Stimulated activated CD4-positive, alpha-beta T cell treated with anti-CD3 and anti-CD28 coated beads, Interleukin-1b, Interleukin-23, amount 100 ng/mL, for 1 hour (primary cell): Measurements from ENCODE around the gene LMAN1L.
"Not testable (repeated sequence)": the region's sequence is repeated elsewhere in the genome, so short reads cannot be mapped to it uniquely, and the experiment has no call there.

ENCODE experiments used
- DNase-seq, 2 donors: peaks; one replicate each; pipeline ENCODE4 v3.0.0-alpha.2; 2020; ENCODE audit warnings: low read depth in 2 of 2

Gene LMAN1L

DNA sequence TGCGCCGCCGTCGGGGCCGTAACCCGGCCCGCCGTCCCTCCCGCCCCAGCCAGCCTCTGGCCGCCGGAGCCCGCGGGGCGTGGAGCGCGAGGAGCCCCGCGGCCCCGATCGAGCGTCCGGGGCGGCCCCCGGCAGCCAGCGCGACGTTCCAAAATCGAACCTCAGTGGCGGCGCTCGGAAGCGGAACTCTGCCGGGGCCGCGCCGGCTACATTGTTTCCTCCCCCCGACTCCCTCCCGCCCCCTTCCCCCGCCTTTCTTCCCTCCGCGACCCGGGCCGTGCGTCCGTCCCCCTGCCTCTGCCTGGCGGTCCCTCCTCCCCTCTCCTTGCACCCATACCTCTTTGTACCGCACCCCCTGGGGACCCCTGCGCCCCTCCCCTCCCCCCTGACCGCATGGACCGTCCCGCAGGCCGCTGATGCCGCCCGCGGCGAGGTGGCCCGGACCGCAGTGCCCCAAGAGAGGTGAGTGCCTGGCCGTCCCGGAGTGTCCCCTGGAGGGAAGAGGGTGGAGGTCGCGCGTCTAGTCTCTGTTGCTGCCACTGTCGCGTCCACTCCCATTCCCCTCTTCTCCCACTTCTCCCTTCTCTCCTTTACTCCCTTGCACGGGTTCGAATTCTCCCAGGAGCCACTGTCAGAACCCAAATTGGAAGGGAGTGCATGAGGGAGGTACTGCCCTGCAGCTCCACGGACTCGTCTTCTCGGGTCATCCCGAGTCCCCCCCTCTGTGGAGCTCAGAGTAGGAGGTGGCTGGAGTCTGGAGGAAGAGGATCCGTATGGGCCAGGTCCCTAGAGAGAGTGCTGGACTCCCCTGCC lies 30.2 kb upstream of the LMAN1L start:
- DNase-seq = no peak

DNA sequence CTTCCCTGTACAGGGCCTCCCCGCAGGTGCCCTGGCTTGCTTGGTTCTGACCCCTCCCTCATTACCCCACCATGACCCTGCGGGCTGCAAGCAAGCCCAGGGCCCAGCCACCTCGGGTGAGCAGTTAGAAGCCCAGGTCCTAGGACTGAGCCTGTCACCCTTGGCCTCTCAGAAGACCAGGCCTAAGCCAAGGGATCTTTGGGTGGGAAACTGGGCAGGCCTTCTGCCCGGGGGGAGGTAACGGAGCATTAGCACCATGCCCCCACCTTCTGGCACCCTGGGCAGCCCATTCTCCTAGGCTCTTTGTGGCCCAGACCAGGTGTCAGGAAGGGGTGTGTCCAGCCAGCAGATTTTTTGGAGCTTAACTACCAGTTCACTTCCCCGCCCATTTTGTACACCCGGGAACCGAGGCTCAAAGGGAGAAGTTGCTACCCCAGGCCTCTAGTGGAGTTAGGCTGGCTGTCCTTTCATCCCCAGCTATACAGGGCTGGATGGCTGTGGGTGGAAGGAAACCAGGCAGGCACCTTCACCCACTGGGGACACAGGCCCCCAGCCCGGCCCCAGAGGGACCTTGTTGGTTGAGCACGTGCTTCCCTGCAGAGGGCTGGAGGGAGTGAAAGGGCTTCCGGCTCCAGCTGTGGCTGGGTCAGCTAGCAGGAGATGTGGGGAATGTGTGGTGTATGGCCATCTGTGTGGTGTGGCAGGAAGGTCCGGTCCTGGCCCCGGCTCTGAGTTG lies 29.4 kb upstream of the LMAN1L start:
- no peak for DNase-seq

DNA sequence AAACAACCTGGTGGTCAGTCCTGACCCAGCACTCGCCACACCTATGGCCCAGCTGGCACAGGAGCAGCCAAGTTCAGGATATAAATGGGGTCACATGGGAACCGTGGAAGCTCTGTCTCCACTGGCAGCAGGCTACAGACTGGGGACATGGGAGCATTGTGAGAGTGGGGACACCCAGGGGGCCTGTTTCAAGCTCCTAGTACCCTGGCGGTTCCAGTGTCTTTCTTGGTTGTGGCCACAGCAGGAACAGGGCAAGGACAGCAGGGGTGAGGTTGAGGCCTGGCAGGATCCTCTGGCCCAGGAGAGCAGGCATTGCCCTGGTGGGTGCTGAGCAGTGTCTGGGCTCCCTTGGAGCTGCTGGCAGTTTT lies 28.8 kb upstream of the LMAN1L start:
- no peak for DNase-seq

DNA sequence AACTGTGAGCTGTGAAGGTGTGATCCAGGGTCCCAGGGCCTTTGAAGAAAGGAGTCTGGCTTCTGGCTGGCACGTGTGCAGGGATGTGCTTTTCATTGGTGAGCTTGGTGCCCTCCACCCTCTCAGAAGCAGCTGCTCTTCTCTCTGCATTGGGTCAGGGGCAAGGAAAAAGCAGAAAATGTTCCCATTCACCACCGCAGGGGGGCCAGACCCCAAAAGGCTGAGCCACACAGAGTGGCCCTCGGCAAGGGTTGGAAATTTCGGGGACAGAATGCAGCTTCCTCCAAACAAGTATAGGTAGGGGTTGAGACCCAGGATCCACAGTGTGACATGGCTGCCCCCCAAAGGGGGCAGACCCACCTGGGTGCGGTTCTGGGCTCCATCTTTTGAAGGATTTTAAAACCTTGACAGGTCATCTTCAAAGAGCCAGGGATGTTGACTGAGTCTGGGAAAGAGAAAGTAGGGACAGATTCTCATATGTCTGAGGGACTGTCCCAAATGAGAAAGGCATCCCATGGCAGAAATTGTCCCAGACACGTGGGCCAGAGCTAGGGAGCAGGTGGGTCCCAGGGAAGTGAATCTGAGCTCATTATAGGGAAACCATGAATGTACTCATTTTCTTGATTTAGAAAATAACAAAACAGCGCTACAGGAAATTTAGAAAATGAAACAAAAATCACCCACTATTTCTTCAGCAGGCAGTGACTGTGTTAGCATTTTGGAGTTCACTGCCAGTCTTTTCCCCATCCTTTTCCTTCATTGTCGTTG lies 28.0 kb upstream of the LMAN1L start:
- DNase-seq = no peak

DNA sequence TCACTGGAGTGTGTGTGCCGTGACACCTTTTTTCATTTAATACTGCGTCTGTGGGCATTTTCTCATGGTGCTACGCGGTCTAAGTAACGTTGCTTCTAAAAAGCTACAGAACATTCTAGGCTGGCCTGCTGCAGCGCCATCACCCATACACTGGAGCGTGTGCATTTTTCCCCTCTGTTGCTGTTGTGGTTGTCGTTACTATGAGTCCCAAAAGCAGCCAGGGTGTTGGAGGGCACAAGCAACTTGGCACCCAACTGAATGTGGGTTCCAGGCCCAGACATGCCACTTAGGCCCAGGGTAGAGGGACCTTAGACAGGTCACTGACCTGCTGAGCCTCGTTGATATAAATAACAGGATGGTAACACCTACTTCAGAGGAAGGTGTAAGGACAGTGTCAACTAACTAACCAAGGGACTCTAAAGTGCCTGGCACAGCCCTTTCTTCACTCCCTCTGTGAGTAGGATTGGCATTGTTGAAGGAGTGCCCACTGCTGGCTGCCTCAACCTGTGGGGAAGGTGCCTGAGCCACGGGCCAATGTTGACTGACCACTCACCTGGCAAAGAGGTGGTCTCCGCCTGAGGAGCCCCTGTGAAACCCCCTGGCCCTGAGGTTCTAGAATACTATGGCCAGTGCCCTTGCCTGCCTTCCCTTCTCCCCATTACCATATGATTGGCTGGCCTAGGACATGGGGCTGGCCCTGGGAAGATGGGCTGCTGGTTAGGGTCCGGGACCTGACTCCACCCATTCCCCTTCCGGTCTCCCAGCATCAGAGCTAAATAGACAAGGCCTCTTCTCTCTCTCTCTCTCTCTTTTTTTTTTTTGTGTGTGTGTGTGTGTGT lies 27.2 kb upstream of the LMAN1L start:
- DNase-seq = no peak

DNA sequence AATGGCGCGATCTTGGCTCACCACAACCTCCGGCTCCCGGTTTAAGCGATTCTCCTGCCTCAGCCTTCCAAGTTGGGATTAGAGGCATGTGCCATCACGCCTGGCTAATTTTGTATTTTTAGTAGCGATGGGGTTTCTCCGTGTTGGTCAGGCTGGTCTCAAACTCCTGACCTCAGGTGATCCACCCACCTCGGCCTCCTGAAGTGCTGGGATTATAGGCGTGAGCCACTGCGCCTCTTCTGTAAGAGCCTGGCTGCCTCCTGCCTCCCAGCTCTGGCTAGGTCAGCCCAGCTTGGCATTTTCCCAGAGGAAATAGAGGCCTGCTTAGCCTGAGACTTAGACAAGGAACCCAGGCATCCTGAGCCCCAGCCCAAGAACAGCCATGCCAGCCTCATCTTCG lies 26.6 kb upstream of the LMAN1L start:
- not testable (repeated sequence) for DNase-seq

DNA sequence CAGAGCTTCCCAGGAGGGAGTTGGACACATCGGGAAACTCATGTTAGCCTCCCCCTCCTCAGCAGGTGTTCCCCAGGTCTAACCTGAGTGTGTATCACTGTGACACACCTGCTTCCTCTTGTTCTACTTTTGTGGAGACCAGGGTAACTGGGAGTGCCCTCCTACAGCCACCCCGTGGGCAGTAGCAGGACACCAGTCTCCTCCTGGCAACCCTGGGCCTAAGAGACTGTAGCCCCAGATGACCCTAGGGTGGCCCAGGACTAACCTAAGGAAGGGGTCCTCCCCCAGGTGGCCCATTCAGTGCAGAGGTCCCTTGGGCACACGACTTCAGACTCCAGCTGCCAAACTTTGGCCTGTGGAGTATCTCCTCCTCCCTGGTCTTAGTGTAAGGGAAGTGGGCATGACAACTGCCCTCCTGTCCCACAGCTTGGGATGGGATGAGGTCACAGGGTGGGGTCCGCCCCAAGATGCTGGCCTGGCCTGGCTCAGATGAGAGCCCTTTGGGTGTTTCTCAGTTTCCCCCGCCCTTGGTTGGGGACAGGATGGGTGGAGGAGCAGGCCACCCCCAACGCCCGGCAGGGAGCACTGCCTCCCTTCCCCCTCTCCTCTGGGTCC lies 26.0 kb upstream of the LMAN1L start:
- DNase-seq = no peak

DNA sequence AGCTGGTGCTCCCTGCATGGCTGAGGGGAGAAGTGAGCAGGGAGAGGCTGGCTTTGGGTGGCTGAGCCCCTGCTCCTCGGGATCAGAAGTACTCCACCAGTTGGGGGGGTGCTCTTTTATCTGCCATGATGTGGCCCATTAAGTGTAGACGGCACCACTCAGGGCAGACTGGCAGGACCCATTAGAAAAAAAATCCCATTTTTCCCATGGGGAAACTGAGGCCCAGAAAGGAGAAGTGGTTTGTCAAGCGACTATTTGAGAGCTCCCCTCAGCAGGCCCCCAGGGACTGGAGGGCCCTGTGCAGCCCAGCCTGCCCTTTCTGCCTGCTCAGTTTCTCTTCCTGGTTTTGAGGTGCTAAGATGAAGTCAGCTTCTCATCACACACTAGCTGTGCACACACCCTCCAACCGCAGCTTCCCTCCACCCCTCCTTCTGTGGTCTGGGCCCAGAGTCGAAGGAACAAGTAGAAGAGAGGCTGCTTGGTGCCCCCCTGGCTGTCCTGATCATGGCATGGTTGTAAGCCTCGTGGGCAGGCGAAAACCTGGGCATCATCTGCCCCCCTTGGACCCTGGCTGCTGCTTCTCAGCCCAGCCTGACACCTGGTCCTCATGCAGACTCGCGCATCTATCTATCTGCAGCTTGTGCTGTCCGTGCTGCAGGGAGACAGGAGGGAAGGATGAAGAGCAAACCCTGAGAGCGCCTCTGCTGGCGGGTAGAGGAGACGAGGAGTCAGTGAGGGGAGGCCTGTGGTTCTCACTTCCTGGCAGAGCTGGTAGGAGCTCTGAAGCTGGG lies 25.2 kb upstream of the LMAN1L start:
- DNase-seq = peak in 1 of 2 donors; percentile 74

DNA sequence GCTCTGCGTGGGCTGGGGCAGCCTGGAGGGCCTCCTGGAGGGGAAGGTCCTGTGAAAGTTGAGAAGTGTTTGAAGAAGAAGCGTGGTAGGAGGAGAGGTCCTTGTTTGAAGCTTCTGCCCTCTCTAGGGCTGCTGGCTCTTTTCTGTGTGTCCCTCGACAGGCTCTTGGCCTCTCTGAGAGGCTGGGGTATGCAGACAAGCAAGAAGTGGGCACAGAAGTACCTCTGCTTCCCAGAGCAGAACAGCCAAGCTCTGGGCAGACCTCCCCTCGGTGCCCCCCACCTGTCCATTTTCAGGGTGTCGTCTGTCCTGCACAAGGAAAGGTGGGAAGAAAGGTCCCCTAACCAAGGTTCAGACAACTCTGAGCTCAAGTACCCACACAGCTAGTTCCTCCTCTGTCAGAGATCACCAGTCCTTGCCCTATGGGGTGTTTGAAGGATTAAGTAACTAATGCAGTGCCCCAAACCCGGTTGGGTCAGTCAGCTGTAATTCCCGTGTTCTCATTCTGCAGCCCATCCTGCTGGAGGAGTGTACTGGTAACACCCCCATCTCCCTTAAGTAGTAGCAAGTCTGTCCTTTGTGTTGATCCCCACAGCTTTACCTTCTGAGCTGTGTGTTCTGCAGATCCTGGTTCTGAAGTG lies 24.5 kb upstream of the LMAN1L start:
- no peak for DNase-seq

DNA sequence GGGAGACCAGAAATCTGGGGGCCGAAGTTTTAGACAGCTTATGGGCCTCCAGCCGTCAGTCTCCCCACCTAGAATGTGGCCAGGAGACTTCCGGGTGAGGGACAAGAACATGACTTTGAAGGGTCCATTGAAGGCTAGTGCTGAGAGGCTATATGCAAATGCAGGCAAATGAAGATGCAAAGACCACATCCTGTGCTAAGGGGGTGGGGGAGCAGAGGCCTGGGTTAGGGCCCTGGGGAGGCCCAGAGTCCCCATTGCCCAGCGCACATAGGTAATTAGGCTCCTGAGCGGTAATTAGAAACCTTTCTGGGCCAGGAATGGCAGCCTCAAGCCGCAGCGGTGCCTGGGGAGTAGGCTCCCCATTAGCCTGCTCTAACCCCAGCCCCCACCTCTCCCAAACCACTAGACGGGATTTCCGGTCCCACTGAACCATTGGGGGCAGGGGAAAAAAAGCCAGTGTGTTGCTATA lies 23.9 kb upstream of the LMAN1L start:
- DNase-seq = no peak

DNA sequence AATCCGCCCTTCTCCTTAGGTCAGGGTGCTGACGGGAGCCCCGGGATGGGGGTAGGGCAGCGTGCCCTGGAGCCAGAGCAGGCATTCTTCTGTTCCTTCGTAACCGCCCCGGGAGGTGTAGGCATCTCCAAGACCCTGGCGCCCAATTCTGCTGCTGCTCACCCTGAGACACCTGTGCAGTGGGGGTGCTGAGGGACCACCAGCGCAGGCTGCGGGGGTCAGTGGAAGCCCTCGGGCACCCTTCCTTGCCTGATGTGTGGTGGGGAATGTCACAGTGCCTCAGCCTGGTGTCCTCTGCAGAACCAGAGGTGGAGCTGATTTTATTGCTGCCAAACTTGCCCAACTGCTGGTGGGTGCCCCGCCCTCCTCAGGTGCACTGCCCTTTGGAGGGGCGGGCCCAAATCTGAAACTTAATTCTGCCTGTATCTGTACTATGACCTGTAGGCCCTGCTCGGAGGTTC lies 23.4 kb upstream of the LMAN1L start:
- DNase-seq = no peak

DNA sequence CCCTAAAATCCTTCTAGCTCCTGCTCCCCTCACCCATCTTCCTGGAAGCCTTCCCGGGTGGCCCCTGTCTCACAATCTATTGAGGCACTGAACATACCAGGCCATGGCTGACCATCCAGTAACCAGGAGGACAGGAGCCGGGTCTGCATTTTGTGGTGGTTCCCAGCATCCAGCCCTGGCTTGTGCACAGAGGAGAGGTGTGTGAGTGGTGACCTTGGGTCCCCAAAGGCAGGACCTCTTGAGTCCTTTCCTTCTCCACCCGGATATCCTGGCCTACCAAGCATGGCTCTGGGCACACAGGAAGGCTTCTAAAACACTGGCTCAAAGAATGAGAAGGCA lies 22.9 kb upstream of the LMAN1L start:
- DNase-seq = no peak

DNA sequence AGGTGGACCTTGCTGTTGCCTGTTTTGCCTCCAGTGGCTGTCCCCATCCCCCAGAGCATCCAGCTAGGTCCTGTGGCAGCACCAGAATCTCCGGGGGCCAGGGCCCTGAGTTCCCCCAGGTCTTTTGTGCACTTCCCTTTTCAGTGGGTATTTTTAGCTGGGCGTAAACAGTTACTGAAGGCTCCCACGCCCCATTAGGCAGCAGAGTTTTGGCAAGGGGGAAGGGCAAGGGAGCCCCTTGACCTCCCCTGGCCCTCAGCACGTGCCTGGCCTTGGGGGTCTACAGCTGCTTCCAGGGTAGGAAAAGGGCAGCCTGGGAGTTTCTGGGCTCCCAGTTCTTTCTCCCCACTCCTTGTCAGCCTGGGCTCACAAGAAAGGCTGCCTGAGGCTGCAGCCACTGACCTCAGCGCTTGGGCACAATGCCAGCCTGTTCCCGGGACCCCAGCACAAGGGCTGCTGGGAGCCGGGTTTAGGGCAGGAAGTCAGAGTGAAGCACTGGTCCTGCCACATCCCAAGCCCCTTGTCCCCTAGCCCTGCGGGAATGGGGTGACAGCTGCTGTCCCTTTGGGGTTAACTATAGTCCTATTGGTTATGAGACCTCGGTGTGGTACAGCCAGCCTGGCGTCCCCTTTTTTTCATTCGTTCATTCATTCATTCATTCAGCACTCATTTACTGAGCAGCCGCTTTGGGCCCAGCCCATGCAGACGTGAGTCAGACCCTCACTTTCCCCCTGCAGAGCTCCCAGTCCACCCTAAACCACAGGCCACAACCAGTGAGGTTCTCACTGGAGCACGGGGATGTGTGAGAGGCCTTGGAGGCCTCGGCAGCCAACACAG lies 22.3 kb upstream of the LMAN1L start:
- no peak for DNase-seq

DNA sequence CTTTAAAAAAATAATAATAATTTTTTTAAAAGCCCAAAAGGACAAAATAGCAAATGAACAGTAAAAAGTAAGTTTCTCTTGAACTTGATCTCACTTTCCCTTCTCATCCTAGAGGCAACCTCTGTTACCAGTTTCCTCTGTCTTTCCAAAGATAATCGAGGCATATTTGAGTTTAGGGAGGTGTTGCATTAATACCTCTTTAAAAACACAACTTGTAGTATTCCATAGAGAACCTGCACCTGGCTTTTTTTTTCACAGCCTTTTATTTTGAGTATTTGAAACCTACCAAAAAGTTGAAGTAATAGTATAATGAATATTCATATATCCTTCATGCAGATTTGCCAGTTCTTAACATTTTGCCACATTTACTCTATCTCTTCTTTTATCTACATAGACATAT lies 21.6 kb upstream of the LMAN1L start:
- DNase-seq = no peak

DNA sequence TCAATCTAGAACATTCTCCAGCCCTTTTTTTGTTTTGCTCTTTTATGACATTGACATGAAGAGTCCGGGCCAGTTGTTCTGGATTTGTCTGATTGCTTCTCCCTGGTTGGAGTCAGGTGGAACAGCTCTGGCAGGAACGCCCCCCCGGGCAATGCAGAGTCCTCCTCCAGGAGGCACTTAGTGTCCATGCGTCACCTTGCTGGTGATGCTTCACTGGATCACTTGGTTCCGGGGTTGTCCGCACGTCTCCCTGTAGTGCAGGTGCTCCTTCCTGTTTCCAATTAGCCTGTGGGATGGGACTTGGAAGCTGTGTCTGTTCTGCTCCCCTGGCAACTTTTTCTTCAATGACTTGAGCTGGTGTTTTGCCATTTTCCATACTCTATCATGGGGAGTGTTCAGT lies 21.0 kb upstream of the LMAN1L start:
- no peak for DNase-seq

DNA sequence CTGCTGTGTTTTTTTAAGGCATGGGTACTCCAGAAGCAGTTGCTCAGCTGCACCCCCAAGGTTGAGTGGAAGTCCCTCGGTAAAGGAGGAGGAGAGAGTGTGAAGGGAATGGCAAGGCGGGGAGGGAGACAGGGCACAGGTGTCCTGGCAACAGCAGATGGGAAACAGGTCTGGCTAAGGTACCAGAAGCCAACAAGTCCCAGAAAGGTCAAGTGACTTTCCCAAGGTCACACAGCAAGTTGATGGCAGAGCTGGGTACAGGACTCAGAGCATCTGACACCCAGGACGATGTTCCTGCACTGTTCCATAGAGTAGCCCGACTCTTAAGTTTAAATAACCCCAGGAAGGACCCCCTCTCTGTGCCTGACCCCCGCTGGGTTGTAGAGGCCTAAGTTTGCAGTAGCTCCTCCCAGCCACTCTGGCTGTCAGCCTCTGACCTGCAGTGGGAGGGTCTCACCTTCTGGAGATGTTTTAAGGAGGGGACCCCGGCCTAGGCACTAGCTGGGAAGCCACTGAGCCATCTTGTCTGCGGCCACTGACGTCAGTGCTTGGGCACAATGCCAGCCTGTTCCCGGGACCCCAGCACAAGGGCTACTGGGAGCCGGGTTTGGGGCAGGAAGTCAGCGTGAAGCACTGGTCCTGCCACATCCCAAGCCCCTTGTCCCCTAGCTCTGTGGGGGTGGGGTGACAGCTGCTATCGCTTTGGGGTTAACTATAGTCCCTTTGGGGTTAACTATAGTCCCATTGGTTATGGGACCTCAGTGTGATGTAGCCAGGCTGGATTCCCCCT lies 20.2 kb upstream of the LMAN1L start:
- DNase-seq = no peak

DNA sequence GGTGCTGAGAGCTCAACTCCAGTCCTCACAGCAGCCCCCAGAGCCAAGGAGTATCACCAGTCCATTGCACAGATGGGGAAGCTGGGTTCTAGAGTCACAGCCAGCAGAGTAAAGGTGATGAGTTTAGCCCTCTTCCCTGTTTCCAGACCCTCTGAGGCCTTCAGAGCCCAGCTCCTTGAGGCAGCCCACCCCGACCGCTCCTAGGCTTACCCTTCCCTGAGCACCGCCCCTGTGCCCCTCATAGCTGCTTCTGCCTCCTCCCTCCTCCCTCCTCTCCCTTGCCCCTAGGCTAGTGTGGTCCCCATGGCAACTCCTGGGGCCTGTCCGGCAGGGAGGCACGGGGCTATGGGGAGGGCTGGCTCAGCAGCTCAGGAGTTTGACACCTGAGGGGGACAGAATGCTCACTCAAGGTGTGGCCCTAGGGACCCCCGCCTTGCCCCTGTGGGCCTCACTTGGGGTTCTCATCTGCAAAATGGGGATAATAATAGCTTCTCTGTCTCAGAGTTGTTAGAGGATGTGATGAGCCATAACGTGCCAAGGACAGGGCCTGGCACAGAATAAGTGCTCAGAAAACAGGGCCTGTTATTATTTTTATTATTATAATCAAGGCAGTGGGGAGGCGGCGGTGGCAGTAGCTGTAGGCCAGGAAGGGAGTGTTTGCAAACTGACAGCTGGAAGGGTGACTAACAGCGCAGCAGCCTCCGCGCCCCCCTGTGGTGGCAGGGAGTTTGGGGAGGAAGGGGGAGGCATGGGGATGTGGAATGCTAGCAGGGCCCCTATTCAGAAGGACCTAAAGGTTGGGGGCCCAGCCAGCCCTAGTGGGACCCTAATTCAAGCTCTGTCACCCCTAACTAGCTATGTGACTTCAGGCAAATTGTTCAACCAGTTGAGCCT lies 19.3 kb upstream of the LMAN1L start:
- DNase-seq = no peak
